Liver (tissue), 9 donors: Measurements from ENCODE around the gene GLT1D1. TPM values are rescaled to one million over a fixed set of nuclear protein-coding genes. Genes with fewer than 3 reads are reported as not detected.

Source experiments
- DNase-seq: peaks from one replicate; pipeline ENCODE4 v3.0.0-alpha.2; 2017; ENCODE audit warnings: low spot score
- H3K27ac ChIP-seq, 2 donors: one replicate each; pipeline ENCODE4 v1.7.0; 2013; ENCODE audit warnings: inconsistent platforms in 2 of 2, low read length in 2 of 2, control low read depth in 1 of 2, low read depth in 1 of 2, mild to moderate bottlenecking in 1 of 2
- H3K27me3 ChIP-seq, 4 donors: one replicate each; pipeline versions ENCODE4 v1.6.1 to v1.7.0; 2013; ENCODE audit warnings: low read length in 3 of 4, inconsistent platforms in 1 of 4, mild to moderate bottlenecking in 1 of 4, moderate library complexity in 1 of 4; ENCODE audit not compliant: control insufficient read depth in 4 of 4, insufficient read depth in 4 of 4
- H3K36me3 ChIP-seq, 4 donors: one replicate each; pipeline versions ENCODE4 v1.6.1 to v1.7.0; 2013; ENCODE audit warnings: low read length in 3 of 4, mild to moderate bottlenecking in 3 of 4, low read depth in 1 of 4, moderate library complexity in 1 of 4; ENCODE audit not compliant: control insufficient read depth in 4 of 4, insufficient read depth in 3 of 4
- H3K4me1 ChIP-seq, 4 donors: one replicate each; pipeline versions ENCODE4 v1.6.1 to v1.7.0; 2013; ENCODE audit warnings: low read length in 3 of 4, mild to moderate bottlenecking in 3 of 4, moderate library complexity in 1 of 4; ENCODE audit not compliant: control insufficient read depth in 4 of 4, insufficient read depth in 4 of 4
- H3K4me3 ChIP-seq, 3 donors: one replicate each; pipeline versions ENCODE4 v1.6.1 to v1.7.0; 2013; ENCODE audit warnings: low read length in 3 of 3, control low read depth in 1 of 3, low read depth in 1 of 3, mild to moderate bottlenecking in 1 of 3
- H3K9ac ChIP-seq, 2 donors: one replicate each; pipeline ENCODE4 v1.7.0; 2013; ENCODE audit warnings: low read length in 2 of 2, mild to moderate bottlenecking in 2 of 2, moderate library complexity in 2 of 2, control low read depth in 1 of 2, low read depth in 1 of 2
- H3K9me3 ChIP-seq, 4 donors: one replicate each; pipeline versions ENCODE4 v1.6.1 to v1.7.0; 2013; ENCODE audit warnings: low read length in 3 of 4; ENCODE audit not compliant: control insufficient read depth in 4 of 4
- ATF3 ChIP-seq: IDR thresholded peaks from 2 replicates; pipeline ENCODE4 v1.6.1; 2016; ENCODE audit warnings: antibody characterized with exemption
- EGR1 ChIP-seq, 2 donors: IDR thresholded peaks; 2 replicates each; pipeline ENCODE4 v1.6.1; 2016 to 2018; ENCODE audit warnings: antibody characterized with exemption in 2 of 2, low read depth in 2 of 2
- FOXA1 ChIP-seq: IDR thresholded peaks from 2 replicates; pipeline ENCODE4 v1.6.1; 2016; ENCODE audit warnings: antibody characterized with exemption
- FOXA2 ChIP-seq: IDR thresholded peaks from 2 replicates; pipeline ENCODE4 v1.6.1; 2016; ENCODE audit warnings: antibody characterized with exemption
- GABPA ChIP-seq, 2 donors: IDR thresholded peaks in 1 of 2; conservative IDR thresholded peaks in 1 of 2; 2 replicates each; pipeline ENCODE4 v1.6.1; 2016; ENCODE audit warnings: antibody characterized with exemption in 2 of 2, mild to moderate bottlenecking in 1 of 2, moderate library complexity in 1 of 2
- HNF4A ChIP-seq, 2 donors: conservative IDR thresholded peaks; 2 replicates each; pipeline ENCODE4 v1.6.1; 2016; ENCODE audit warnings: antibody characterized with exemption in 2 of 2, mild to moderate bottlenecking in 2 of 2
- HNF4G ChIP-seq: IDR thresholded peaks from 2 replicates; pipeline ENCODE4 v1.6.1; 2016; ENCODE audit warnings: antibody characterized with exemption
- JUND ChIP-seq, 2 donors: IDR thresholded peaks; 2 replicates each; pipeline ENCODE4 v1.6.1; 2016; ENCODE audit warnings: antibody characterized with exemption in 2 of 2
- MAX ChIP-seq: IDR thresholded peaks from 2 replicates; pipeline ENCODE4 v1.6.1; 2016; ENCODE audit warnings: antibody characterized with exemption
- NR2F2 ChIP-seq: IDR thresholded peaks from 2 replicates; pipeline ENCODE4 v1.6.1; 2016; ENCODE audit warnings: antibody characterized with exemption
- RAD21 ChIP-seq, 2 donors: IDR thresholded peaks; 2 replicates each; pipeline ENCODE4 v1.6.1; 2016; ENCODE audit warnings: antibody characterized with exemption in 2 of 2, mild to moderate bottlenecking in 2 of 2
- RXRA ChIP-seq, 2 donors: IDR thresholded peaks; 2 replicates each; pipeline ENCODE4 v1.6.1; 2017 to 2018; ENCODE audit warnings: antibody characterized with exemption in 2 of 2, mild to moderate bottlenecking in 1 of 2
- SP1 ChIP-seq: IDR thresholded peaks from 2 replicates; pipeline ENCODE4 v1.6.1; 2018; ENCODE audit warnings: antibody characterized with exemption, mild to moderate bottlenecking
- TAF1 ChIP-seq: conservative IDR thresholded peaks from 2 replicates; pipeline ENCODE4 v1.6.1; 2016; ENCODE audit warnings: antibody characterized with exemption, mild to moderate bottlenecking
- YY1 ChIP-seq: IDR thresholded peaks from 2 replicates; pipeline ENCODE4 v1.6.1; 2016; ENCODE audit warnings: antibody characterized with exemption, mild to moderate bottlenecking
- WGBS: extraction: QIAGEN DNeasy Blood & Tissue Kit; methylation state at CpG from one replicate; pipeline ENCODE4 v1.1.7; 2013; 5-methylcytosine and 5-hydroxymethylcytosine counted together
- polyA plus RNA-seq, 2 donors: library from polyadenylated mRNA; stranded (reverse) in 1 of 2; unstranded in 1 of 2; fragments of 200-250 nt in 1 of 2; fragments of >200 nt in 1 of 2; fragmentation: Nextera tagmentation in 1 of 2; extraction: Ambion mirVana in 1 of 2; gene quantifications; one replicate each; pipeline versions ENCODE4 v1.2.1 to v1.2.3, GENCODE V29; 2013 to 2015
- total RNA-seq, 2 donors: library from RNA; depleted of rRNA; stranded (reverse); fragments of >200 nt; gene quantifications; one replicate each; pipeline ENCODE4 v1.2.3, GENCODE V29; 2014
- TF ChIP-seq, protein P1 (sequence below): IDR thresholded peaks from 2 replicates; pipeline ENCODE4 v1.6.1; 2016; ENCODE audit warnings: antibody characterized with exemption
- TF ChIP-seq, protein P2 (sequence below): fragments of 150-350 bp; IDR thresholded peaks from 2 replicates; pipeline ENCODE4 v1.5.1; 2017; ENCODE audit warnings: improper control_type of control experiment, low read depth, low read length; ENCODE audit not compliant: missing input control
- TF ChIP-seq, protein P3 (sequence below): IDR thresholded peaks from 2 replicates; pipeline ENCODE4 v1.6.1; 2016; ENCODE audit warnings: antibody characterized with exemption, mild to moderate bottlenecking
- donor health status: healthy.
- donor health status: healthy.
- donor health status: healthy.
- donor health status: healthy.
- donor health status: healthy.

GLT1D1 gene
- total and polyA plus RNA-seq, 4 donors: 10.4 to 17.7 (median 13.9) TPM

DNA sequence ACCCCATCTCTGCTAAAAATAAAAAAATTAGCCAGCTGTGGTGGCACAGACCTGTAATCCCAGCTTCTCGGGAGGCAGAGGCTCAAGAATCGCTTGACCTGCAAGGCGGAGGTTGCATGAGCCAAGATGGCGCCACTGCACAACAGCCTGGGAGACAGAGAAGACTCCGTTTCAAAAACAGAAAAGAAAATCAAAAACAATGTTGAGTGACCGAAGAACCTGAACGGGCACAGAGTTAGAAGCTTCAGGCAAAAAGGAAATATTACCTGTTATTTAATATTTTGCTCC, 3.5 kb downstream of the GLT1D1 start:
- H3K27ac ChIP-seq: peak overlapping the region; percentile 6 to 18
- 97% methylated on average over 7 of the region's 7 CpGs for WGBS
- no peak overlapping the region for H3K4me3 ChIP-seq
- no peak for TF ChIP-seq NR2F2
- no peak for TF ChIP-seq FOXA1
- TF ChIP-seq, protein P1, sequence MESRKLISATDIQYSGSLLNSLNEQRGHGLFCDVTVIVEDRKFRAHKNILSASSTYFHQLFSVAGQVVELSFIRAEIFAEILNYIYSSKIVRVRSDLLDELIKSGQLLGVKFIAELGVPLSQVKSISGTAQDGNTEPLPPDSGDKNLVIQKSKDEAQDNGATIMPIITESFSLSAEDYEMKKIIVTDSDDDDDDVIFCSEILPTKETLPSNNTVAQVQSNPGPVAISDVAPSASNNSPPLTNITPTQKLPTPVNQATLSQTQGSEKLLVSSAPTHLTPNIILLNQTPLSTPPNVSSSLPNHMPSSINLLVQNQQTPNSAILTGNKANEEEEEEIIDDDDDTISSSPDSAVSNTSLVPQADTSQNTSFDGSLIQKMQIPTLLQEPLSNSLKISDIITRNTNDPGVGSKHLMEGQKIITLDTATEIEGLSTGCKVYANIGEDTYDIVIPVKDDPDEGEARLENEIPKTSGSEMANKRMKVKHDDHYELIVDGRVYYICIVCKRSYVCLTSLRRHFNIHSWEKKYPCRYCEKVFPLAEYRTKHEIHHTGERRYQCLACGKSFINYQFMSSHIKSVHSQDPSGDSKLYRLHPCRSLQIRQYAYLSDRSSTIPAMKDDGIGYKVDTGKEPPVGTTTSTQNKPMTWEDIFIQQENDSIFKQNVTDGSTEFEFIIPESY: no peak
- TF ChIP-seq HNF4G: no peak
- TF ChIP-seq YY1: no peak
- no peak for TF ChIP-seq RAD21 (IDR thresholded peaks at IDR 0.05)
- TF ChIP-seq RXRA (IDR thresholded peaks at IDR 0.05): no peak
- TF ChIP-seq HNF4A (conservative IDR thresholded peaks at IDR 0.05): no peak
- TF ChIP-seq SP1: no peak
- no peak for TF ChIP-seq EGR1 (IDR thresholded peaks at IDR 0.05; ENCODE audit: low read depth in 2 of 2)
- no peak for TF ChIP-seq JUND (IDR thresholded peaks at IDR 0.05)
- TF ChIP-seq TAF1: no peak
- no peak for TF ChIP-seq FOXA2
- TF ChIP-seq, protein P2, sequence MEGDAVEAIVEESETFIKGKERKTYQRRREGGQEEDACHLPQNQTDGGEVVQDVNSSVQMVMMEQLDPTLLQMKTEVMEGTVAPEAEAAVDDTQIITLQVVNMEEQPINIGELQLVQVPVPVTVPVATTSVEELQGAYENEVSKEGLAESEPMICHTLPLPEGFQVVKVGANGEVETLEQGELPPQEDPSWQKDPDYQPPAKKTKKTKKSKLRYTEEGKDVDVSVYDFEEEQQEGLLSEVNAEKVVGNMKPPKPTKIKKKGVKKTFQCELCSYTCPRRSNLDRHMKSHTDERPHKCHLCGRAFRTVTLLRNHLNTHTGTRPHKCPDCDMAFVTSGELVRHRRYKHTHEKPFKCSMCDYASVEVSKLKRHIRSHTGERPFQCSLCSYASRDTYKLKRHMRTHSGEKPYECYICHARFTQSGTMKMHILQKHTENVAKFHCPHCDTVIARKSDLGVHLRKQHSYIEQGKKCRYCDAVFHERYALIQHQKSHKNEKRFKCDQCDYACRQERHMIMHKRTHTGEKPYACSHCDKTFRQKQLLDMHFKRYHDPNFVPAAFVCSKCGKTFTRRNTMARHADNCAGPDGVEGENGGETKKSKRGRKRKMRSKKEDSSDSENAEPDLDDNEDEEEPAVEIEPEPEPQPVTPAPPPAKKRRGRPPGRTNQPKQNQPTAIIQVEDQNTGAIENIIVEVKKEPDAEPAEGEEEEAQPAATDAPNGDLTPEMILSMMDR: no peak
- TF ChIP-seq MAX: no peak
- no peak for TF ChIP-seq ATF3
- TF ChIP-seq, protein P3, sequence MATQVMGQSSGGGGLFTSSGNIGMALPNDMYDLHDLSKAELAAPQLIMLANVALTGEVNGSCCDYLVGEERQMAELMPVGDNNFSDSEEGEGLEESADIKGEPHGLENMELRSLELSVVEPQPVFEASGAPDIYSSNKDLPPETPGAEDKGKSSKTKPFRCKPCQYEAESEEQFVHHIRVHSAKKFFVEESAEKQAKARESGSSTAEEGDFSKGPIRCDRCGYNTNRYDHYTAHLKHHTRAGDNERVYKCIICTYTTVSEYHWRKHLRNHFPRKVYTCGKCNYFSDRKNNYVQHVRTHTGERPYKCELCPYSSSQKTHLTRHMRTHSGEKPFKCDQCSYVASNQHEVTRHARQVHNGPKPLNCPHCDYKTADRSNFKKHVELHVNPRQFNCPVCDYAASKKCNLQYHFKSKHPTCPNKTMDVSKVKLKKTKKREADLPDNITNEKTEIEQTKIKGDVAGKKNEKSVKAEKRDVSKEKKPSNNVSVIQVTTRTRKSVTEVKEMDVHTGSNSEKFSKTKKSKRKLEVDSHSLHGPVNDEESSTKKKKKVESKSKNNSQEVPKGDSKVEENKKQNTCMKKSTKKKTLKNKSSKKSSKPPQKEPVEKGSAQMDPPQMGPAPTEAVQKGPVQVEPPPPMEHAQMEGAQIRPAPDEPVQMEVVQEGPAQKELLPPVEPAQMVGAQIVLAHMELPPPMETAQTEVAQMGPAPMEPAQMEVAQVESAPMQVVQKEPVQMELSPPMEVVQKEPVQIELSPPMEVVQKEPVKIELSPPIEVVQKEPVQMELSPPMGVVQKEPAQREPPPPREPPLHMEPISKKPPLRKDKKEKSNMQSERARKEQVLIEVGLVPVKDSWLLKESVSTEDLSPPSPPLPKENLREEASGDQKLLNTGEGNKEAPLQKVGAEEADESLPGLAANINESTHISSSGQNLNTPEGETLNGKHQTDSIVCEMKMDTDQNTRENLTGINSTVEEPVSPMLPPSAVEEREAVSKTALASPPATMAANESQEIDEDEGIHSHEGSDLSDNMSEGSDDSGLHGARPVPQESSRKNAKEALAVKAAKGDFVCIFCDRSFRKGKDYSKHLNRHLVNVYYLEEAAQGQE: no peak
- TF ChIP-seq GABPA (IDR thresholded peaks at IDR 0.05 in 1 of 2, conservative IDR thresholded peaks at IDR 0.05 in 1 of 2): no peak
- no peak overlapping the region for H3K9ac ChIP-seq
- DNase-seq: no peak
- peaks cover 0 to 21% (median 7%) of the 10 kb centered on the region in 4 donors for H3K4me1 ChIP-seq
- H3K9me3 ChIP-seq: no peaks in the 10 kb centered on the region
- H3K36me3 ChIP-seq: no peaks in the 10 kb centered on the region
- no peaks in the 10 kb centered on the region for H3K27me3 ChIP-seq
